ENCODE data around the gene RUBCNL. TPM values are rescaled to one million over a fixed set of nuclear protein-coding genes. Genes with fewer than 3 reads are reported as not detected.
A peak's percentile ranks its signal among the peaks of the same experiment; 100 is the strongest.

The RUBCNL gene
- total RNA-seq, 1 donor from 2014 or later = 1.1 TPM

- Mint-ChIP-seq H3K9me3 (peaks cover 17% of the 10 kb centered on the region), H3K27ac (no peak overlapping the region), H3K27me3 (no peaks in the 10 kb centered on the region), H3K36me3 (peaks cover 3% of the 10 kb centered on the region), H3K4me1 (ENCODE audit: unreplicated experiment) (peaks cover 17% of the 10 kb centered on the region), H3K4me3 (no peak overlapping the region)
- TF ChIP-seq, protein P1, sequence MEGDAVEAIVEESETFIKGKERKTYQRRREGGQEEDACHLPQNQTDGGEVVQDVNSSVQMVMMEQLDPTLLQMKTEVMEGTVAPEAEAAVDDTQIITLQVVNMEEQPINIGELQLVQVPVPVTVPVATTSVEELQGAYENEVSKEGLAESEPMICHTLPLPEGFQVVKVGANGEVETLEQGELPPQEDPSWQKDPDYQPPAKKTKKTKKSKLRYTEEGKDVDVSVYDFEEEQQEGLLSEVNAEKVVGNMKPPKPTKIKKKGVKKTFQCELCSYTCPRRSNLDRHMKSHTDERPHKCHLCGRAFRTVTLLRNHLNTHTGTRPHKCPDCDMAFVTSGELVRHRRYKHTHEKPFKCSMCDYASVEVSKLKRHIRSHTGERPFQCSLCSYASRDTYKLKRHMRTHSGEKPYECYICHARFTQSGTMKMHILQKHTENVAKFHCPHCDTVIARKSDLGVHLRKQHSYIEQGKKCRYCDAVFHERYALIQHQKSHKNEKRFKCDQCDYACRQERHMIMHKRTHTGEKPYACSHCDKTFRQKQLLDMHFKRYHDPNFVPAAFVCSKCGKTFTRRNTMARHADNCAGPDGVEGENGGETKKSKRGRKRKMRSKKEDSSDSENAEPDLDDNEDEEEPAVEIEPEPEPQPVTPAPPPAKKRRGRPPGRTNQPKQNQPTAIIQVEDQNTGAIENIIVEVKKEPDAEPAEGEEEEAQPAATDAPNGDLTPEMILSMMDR (conservative IDR thresholded peaks at IDR 0.05) = no peak
- no peak for DNase-seq (ENCODE audit: extremely low spot score, unreplicated experiment)
These were observed 47.9 kb downstream of the RUBCNL start for GRCh38 chr13:46339035-46339666.

- Mint-ChIP-seq H3K4me1 (ENCODE audit: unreplicated experiment) (peaks cover 24% of the 10 kb centered on the region), H3K9me3 (peaks cover 17% of the 10 kb centered on the region), H3K27ac (peak overlapping the region; percentile 43), H3K36me3 (peaks cover 3% of the 10 kb centered on the region), H3K27me3 (no peaks in the 10 kb centered on the region), H3K4me3 (no peak overlapping the region)
- no peak for DNase-seq (ENCODE audit: extremely low spot score, unreplicated experiment)
- TF ChIP-seq, protein P1 (conservative IDR thresholded peaks at IDR 0.05) = no peak
These were observed 49.4 kb downstream of the RUBCNL start for GRCh38 chr13:46337700-46338099.

DNA sequence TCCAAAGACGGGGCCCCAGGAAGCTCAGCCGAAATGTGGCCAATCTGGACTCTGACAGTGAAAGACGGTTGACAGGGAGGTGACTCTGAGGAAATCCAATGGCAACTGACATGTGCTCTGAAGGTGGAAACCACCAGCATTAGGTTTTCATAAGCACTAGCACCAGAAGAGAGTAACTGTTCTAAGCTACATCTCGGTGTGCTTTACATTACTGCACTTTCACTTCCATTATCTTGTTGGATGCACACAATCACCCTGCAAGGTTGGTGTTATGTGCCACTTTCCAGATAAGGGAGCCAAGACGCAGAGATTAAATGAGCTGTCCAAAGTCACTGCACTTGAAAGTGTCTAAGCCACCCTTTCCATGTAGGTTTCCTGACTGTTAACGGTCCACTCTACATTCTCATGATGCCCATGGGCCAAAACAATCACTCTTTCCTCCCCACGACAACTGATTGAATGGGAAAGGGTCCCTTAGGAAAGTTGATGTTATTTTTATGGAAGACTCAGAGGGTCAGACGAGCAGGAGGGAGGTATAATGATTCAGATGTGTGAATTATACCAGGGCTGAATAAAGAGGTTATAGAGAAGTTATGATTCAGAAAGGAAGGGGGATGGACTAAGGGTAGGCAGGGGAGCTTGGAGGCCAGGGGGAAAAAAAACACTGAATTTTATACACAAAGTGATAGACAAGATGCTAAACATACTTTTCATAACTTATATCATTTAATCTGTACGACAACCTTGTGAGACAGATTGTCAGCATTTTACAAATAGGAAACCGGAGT is 52.8 kb downstream of the RUBCNL start:
- Mint-ChIP-seq H3K27me3 (peaks cover 6% of the 10 kb centered on the region), H3K36me3 (peaks cover 3% of the 10 kb centered on the region), H3K4me1 (ENCODE audit: unreplicated experiment) (peaks cover 14% of the 10 kb centered on the region), H3K27ac (no peak overlapping the region), H3K4me3 (no peak overlapping the region), H3K9me3 (peaks cover 17% of the 10 kb centered on the region)
- TF ChIP-seq, protein P1 (conservative IDR thresholded peaks at IDR 0.05) = no peak
- DNase-seq (ENCODE audit: extremely low spot score, unreplicated experiment) = no peak

- no peak overlapping the region for H3K27ac Mint-ChIP-seq
- peaks cover 10% of the 10 kb centered on the region for H3K27me3 Mint-ChIP-seq
- peaks cover 15% of the 10 kb centered on the region for H3K9me3 Mint-ChIP-seq
- H3K4me1 Mint-ChIP-seq (ENCODE audit: unreplicated experiment) = peaks cover 11% of the 10 kb centered on the region
- DNase-seq (ENCODE audit: extremely low spot score, unreplicated experiment) = no peak
- peaks cover 3% of the 10 kb centered on the region for H3K36me3 Mint-ChIP-seq
- TF ChIP-seq, protein P1 (conservative IDR thresholded peaks at IDR 0.05) = no peak
- no peak overlapping the region for H3K4me3 Mint-ChIP-seq
These were observed 54.3 kb downstream of the RUBCNL start for GRCh38 chr13:46332772-46333171.

GRCh38 chr13:46329624-46330023 is 57.4 kb downstream of the RUBCNL start:
- Mint-ChIP-seq H3K27ac (no peak overlapping the region), H3K36me3 (no peaks in the 10 kb centered on the region), H3K9me3 (no peaks in the 10 kb centered on the region), H3K4me1 (ENCODE audit: unreplicated experiment) (peaks cover 7% of the 10 kb centered on the region), H3K27me3 (peaks cover 10% of the 10 kb centered on the region), H3K4me3 (no peak overlapping the region)
- no peak for DNase-seq (ENCODE audit: extremely low spot score, unreplicated experiment)
- TF ChIP-seq, protein P1 (conservative IDR thresholded peaks at IDR 0.05) = no peak

Data from type B pancreatic cell (in vitro differentiated cells).